Thyroid gland (tissue), 4 donors: ENCODE results near the gene PTPRJ. TPM values are rescaled to one million over a fixed set of nuclear protein-coding genes. Genes with fewer than 3 reads are reported as not detected.

Source experiments
- DNase-seq, 2 donors: peaks; one replicate each; pipeline ENCODE4 v3.0.0-alpha.2; 2019
- H3K27ac ChIP-seq, 3 donors: fragments of 200-600 bp; sonication (generic); 1 replicate in 2 of 3; 2 replicates in 1 of 3; pipeline ENCODE4 v1.5.1; 2016 to 2019; ENCODE audit warnings: mild to moderate bottlenecking in 1 of 3, moderate library complexity in 1 of 3
- H3K27me3 ChIP-seq: fragments of 200-600 bp; sonication (generic); one replicate; pipeline ENCODE4 v1.5.1; 2019
- H3K36me3 ChIP-seq, 2 donors: fragments of 200-600 bp; sonication (generic); one replicate each; pipeline ENCODE4 v1.5.1; 2016 to 2019
- H3K4me1 ChIP-seq, 2 donors: fragments of 200-600 bp; sonication (generic); one replicate each; pipeline ENCODE4 v1.5.1; 2017 to 2019
- H3K4me3 ChIP-seq, 3 donors: fragments of 200-600 bp; sonication (generic); replicated peaks in 1 of 3; 1 replicate in 2 of 3; 2 replicates in 1 of 3; pipeline ENCODE4 v1.5.1; 2016; ENCODE audit warnings: mild to moderate bottlenecking in 1 of 3
- H3K9me3 ChIP-seq: fragments of 200-600 bp; sonication (generic); one replicate; pipeline ENCODE4 v1.5.1; 2017
- POLR2A ChIP-seq, 2 donors: fragments of 450-650 bp; IDR thresholded peaks; one replicate each; pipeline ENCODE4 v1.6.1; 2017; ENCODE audit warnings: antibody characterized with exemption in 2 of 2, mild to moderate bottlenecking in 2 of 2, moderate library complexity in 1 of 2
- WGBS, 2 donors: methylation state at CpG; one replicate each; pipeline ENCODE4 v1.1.5; 2017; 5-methylcytosine and 5-hydroxymethylcytosine counted together
- intact Hi-C: fragments of 100-400 bp; cut with DNase I; formaldehyde crosslinking; loops from one replicate; pipeline ENCODE4 v1.15.1; 2023
- total RNA-seq, 4 donors: library from RNA; depleted of rRNA; stranded (reverse); fragments of >200 nt; gene quantifications; one replicate each; pipeline ENCODE4 v1.2.3, GENCODE V29; 2016
- TF ChIP-seq, protein P1 (sequence below), 6 experiments: fragments of 200-600 bp in 3 of 6; fragments of 450-650 bp in 3 of 6; sonication (generic) in 3 of 6; IDR thresholded peaks; one replicate each; pipeline ENCODE4 v1.5.1; 2016 to 2019; ENCODE audit warnings: antibody characterized with exemption in 6 of 6, mild to moderate bottlenecking in 2 of 6, inconsistent platforms in 1 of 6, moderate library complexity in 1 of 6

Gene PTPRJ
- total RNA-seq, 4 donors from 2014 or later, result 45.4 to 81.9 (median 58.6) TPM

DNA sequence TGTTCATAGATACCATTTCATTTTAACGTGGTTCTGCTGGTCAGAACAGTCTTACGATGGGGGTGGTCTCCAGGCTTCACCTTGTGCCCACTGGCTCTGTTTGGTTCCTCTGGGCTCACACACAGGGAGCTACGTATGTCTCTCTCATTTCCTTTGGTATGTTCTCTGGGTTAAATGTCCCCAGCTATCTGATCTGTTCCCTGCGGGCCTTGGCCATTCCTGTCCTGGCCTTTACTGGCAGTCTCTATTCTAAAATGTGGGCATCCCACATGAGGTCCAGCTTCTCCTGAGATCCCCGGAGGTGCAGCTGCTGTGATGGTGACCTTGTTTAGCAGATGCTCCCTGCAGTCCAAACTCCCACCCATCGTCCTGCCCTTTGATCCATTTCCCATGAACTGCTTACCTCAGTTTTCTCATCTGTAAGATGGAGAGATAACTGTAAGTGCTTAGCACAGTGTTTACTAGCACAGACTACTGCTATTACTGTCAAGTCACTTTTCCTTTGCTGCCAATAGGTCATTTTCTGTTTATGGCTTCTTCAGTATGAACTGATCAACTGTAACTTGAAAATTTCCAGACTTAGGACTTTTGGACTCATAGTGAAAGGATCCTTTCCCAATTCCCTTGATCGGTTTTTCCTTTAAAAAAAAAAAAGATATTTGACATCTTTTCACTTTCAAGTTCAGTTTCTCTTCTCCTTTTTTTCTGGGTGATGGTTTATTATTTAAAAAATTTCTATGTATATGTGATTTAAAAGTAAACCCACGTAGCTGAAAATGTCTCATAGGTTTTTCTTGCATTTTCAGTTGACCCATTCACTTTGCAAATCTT is 92.9 kb downstream of the PTPRJ start:
- intact Hi-C loops, result no loop called here
- Histone ChIP-seq H3K9me3 (no peaks in the 10 kb centered on the region), H3K27me3 (no peaks in the 10 kb centered on the region), H3K27ac (no peak overlapping the region), H3K4me3 (no peak overlapping the region), H3K4me1 (no peaks in the 10 kb centered on the region), H3K36me3 (no peaks in the 10 kb centered on the region)
- 82 to 88% methylated on average over 8 of the region's 8 CpGs for WGBS, 2 donors
- no peak for DNase-seq
- TF ChIP-seq, protein P1, sequence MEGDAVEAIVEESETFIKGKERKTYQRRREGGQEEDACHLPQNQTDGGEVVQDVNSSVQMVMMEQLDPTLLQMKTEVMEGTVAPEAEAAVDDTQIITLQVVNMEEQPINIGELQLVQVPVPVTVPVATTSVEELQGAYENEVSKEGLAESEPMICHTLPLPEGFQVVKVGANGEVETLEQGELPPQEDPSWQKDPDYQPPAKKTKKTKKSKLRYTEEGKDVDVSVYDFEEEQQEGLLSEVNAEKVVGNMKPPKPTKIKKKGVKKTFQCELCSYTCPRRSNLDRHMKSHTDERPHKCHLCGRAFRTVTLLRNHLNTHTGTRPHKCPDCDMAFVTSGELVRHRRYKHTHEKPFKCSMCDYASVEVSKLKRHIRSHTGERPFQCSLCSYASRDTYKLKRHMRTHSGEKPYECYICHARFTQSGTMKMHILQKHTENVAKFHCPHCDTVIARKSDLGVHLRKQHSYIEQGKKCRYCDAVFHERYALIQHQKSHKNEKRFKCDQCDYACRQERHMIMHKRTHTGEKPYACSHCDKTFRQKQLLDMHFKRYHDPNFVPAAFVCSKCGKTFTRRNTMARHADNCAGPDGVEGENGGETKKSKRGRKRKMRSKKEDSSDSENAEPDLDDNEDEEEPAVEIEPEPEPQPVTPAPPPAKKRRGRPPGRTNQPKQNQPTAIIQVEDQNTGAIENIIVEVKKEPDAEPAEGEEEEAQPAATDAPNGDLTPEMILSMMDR (IDR thresholded peaks at IDR 0.05), result no peak
- TF ChIP-seq POLR2A (IDR thresholded peaks at IDR 0.05), result no peak

DNA sequence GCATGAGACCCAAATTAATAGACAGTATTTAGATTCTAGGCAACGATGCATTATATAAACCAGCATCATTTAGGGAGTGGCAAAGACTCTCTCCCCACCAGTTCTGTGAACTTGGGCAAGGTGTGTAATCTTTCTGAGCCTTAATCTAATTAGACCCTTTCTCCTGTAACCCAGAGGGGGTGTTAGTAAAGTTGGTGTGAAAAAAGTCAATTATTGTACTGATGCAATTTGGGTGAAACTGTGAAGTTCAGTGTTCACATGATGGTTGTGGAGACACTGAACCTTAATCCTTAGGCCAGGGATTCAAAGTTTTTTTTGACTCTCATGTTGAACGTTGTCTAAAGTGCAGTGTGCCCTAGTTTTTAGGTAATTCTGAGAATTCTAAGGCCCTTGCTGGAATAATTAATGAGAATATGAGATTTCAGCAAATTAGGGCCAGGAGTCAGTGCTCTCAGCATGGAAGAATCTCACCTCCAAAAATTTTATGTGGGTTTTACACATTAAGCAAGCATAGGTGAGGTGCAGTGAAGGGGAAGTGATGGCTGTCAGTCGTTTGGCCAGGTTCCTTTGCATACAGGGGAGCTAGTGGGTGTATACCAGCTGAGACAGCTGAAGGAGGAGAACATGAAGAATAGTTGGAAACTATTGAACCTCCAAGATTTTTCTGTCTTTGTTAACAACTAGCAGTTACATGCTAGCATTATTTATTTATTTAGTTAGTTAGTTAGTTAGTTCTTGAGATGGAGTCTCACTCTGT is 94.2 kb downstream of the PTPRJ start:
- intact Hi-C loops, result no loop called here
- H3K27me3 ChIP-seq, result no peaks in the 10 kb centered on the region
- H3K4me1 ChIP-seq, result no peaks in the 10 kb centered on the region
- H3K27ac ChIP-seq, result no peak overlapping the region
- no peaks in the 10 kb centered on the region for H3K36me3 ChIP-seq
- no peak for TF ChIP-seq POLR2A (IDR thresholded peaks at IDR 0.05)
- TF ChIP-seq, protein P1 (IDR thresholded peaks at IDR 0.05), result no peak
- DNase-seq, result no peak
- no peak overlapping the region for H3K4me3 ChIP-seq
- H3K9me3 ChIP-seq, result no peaks in the 10 kb centered on the region
- WGBS, 2 donors, result 53 to 57% methylated on average over 3 of the region's 3 CpGs

DNA sequence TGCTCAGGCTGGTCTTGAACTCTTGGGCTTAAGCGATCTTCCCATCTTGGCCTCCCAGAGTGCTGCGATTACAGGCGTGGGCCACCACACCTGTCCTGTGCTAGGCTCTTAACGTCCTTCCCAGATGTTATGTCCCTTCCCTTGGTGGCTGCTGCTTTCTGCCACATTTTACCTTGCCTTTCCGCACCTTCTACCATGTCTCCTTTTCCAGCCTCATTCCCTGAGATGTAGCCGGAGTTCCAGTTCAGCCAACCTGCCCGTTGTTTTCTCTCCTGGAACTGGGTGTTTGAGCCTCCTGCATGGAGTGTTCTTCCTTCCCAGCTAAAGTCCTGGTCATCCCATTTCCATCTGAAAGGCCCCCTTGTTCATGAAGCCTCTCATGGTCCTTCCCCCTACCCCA is 95.3 kb downstream of the PTPRJ start:
- no peak for TF ChIP-seq POLR2A (IDR thresholded peaks at IDR 0.05)
- TF ChIP-seq, protein P1 (IDR thresholded peaks at IDR 0.05), result no peak
- H3K4me1 ChIP-seq, result peaks cover 5% of the 10 kb centered on the region in 2 donors
- intact Hi-C loops, result no loop called here

DNA sequence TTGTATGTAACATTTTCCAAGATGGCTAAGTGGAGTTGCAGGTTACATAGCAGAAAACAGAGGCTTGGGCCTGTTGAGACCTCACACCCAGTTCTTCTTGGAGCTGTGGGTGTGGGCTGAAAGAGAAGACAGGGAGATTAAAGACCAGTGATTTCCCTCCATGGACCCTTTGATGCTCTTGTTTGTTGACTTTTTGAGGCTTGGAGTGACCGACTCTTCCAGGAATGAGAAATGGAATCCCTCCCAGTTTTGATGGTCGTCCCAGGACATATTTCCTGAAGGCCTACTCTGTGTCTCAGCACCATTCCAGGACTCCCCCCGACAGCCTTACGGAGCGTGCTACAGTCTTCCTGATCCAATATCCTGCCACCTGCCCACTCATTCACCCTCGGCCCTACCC is 96.9 kb downstream of the PTPRJ start:
- Histone ChIP-seq H3K27ac (no peak overlapping the region), H3K4me1 (peaks cover 18 to 20% of the 10 kb centered on the region in 2 donors), H3K36me3 (no peaks in the 10 kb centered on the region), H3K9me3 (no peaks in the 10 kb centered on the region), H3K27me3 (no peaks in the 10 kb centered on the region), H3K4me3 (no peak overlapping the region)
- TF ChIP-seq POLR2A (IDR thresholded peaks at IDR 0.05), result no peak
- TF ChIP-seq, protein P1 (IDR thresholded peaks at IDR 0.05), result no peak
- WGBS, 2 donors, result 92 to 94% methylated on average over 6 of the region's 6 CpGs
- intact Hi-C loops, result no loop called here
- no peak for DNase-seq

More for the DNA sequence above, 95.3 kb downstream of the PTPRJ start:
- H3K27me3 ChIP-seq, result no peaks in the 10 kb centered on the region
- H3K9me3 ChIP-seq, result no peaks in the 10 kb centered on the region
- no peak for DNase-seq
- no peak overlapping the region for H3K4me3 ChIP-seq
- no peak overlapping the region for H3K27ac ChIP-seq
- 95 to 97% methylated on average over 7 of the region's 7 CpGs for WGBS, 2 donors
- H3K36me3 ChIP-seq, result no peaks in the 10 kb centered on the region

DNA sequence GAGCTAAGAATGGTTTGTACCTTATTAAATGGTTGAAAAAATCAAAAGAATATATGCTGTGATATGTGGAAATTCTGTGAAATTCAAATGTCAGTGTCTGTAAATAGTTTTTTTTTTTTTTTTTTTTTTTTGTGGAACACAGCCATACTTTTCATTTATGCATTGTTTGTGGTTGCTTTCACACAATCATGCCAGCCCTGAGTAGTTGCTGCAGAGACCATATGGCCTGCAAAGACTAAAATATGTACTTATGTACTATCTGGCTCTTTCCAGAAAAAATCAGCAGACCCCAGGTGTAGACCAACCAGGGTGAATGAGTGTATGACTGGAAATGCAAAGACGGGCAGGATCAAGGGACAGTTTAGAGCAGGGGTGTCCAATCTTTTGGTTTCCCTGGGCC is 98.3 kb downstream of the PTPRJ start:
- H3K4me1 ChIP-seq, result peaks cover 18 to 24% of the 10 kb centered on the region in 2 donors
- no peak overlapping the region for H3K27ac ChIP-seq
- no peaks in the 10 kb centered on the region for H3K27me3 ChIP-seq
- intact Hi-C loops, result no loop called here
- DNase-seq, result no peak
- H3K9me3 ChIP-seq, result no peaks in the 10 kb centered on the region
- H3K36me3 ChIP-seq, result no peaks in the 10 kb centered on the region
- whole genome bisulfite sequencing, 2 donors, result 100% methylated on average over 1 of the region's 1 CpG
- TF ChIP-seq POLR2A (IDR thresholded peaks at IDR 0.05), result no peak
- TF ChIP-seq, protein P1 (IDR thresholded peaks at IDR 0.05), result no peak
- no peak overlapping the region for H3K4me3 ChIP-seq
